ENCODE data around the gene PIP5K1A. TPM values are rescaled to one million over a fixed set of nuclear protein-coding genes. Genes with fewer than 3 reads are reported as not detected.

Gene PIP5K1A
- total RNA-seq, 1 donor from 2014 or later = 44.4 TPM

GRCh38 chr1:151289991-151290708, 91.8 kb downstream of the PIP5K1A start:
- no peak for DNase-seq

GRCh38 chr1:151290709-151291303, 92.5 kb downstream of the PIP5K1A start:
- no peak for DNase-seq

DNA sequence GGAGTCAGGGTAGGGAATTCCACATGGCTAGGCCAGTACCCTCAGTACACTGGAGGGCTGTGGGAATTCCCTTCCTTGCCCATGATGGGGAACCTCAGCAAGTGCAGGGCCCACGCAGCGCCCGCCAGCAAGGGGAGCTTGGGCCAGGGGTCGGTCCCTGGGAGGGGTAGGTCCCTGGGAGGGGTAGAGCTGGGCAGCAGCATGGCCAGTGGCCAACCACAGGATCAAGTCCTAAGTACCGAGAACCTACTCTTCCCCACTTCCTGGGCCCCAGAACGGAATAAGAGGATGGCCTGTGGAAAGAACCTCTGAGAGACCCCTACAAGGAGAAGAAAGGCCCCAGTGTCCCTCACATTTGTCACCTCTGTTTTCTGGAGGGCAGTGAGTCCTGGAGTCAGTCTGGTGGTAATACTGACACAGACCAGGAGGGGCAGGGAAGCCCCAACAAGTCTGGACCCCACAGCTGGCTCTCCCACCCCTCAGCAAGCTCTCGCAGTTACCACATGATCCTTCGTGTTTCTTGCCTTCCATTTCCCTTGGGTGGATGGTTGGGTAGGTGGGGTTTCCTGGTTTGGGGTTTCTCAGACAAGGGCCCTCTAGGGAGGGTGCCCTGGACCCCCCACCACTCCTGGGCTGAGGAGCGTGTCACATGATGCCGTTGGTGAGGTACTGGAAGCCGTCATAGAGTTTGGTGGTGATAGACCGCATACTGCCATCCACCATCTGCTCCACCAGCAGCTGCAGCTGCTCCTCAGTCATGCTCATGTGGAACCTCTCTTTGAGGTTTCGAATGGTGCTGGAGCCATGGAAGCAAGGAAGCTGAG, 94.1 kb downstream of the PIP5K1A start:
- no peak for DNase-seq

GRCh38 chr1:151293093-151293492, 94.7 kb downstream of the PIP5K1A start:
- DNase-seq = no peak

DNA sequence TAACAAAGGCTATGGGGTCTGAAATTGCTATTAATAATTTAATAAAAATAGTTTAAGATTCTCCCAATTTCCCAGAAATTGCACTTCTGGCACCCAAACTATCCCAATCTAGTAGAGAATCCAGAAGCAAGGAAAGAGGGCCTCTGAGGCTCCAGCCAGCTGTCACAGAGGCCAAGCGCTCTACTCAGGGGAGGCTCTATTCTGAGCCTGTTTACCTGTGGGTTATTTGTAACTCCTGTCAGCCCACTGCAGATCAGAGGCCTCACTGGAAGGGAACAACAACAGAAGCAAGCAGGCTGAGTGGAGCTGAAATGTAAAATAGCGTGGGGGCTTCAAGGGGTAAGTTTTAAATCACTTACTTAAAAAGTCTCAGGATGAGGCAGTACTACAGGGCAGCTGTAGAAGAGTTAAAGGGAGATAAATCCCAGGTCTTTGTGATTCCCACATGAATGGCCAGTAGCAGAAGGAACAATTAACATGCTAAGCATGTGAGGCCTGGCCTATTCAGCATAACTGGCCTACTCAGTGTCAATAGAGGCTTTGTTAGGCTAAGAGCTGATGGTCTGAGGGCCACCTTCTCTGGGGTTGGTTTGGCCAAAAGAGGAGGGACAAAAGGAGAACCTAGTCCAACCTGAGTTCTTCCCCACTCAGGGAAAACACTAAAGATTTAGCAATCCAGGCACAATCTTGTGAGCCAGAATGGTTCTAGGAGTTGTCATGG, 96.5 kb downstream of the PIP5K1A start:
- no peak for DNase-seq

Other genes with a start within 250 kb of the PIP5K1A start
- gene CERS2, start 223.7 kb upstream of the PIP5K1A start, total RNA-seq = 71.6 and 96.6 TPM in 2 replicates
- gene ANXA9, start 216.3 kb upstream of the PIP5K1A start, total RNA-seq = not detected in 2 replicates
- 10.0 and 15.0 TPM in 2 replicates for gene MINDY1, start 191.7 kb upstream of the PIP5K1A start, total RNA-seq
- gene PRUNE1, start 190.1 kb upstream of the PIP5K1A start, total RNA-seq = 6.0 and 8.7 TPM in 2 replicates
- gene BNIPL, start 162.0 kb upstream of the PIP5K1A start, total RNA-seq = 0.17 and 0.33 TPM in 2 replicates
- gene C1orf56, start 150.8 kb upstream of the PIP5K1A start, total RNA-seq = 1.1 and 1.4 TPM in 2 replicates
- gene CDC42SE1, start 138.9 kb upstream of the PIP5K1A start, total RNA-seq = 63.1 and 78.6 TPM in 2 replicates
- 1.2 and 3.6 TPM in 2 replicates for gene MLLT11, start 138.2 kb upstream of the PIP5K1A start, total RNA-seq
- 6.3 and 10.7 TPM in 2 replicates for gene GABPB2, start 127.8 kb upstream of the PIP5K1A start, total RNA-seq
- 21.3 and 33.4 TPM in 2 replicates for gene SEMA6C, start 51.9 kb upstream of the PIP5K1A start, total RNA-seq
- gene TNFAIP8L2, start 41.9 kb upstream of the PIP5K1A start, total RNA-seq = 0.14 TPM in 1 of 2 replicates, not detected in the other
- gene LYSMD1, start 32.6 kb upstream of the PIP5K1A start, total RNA-seq = 3.3 and 5.3 TPM in 2 replicates
- gene SCNM1, start 32.4 kb upstream of the PIP5K1A start, total RNA-seq = 21.1 and 23.8 TPM in 2 replicates
- gene TMOD4, start 22.6 kb upstream of the PIP5K1A start, total RNA-seq = 0.56 TPM in 1 of 2 replicates, not detected in the other
- gene VPS72, start 8.4 kb upstream of the PIP5K1A start, total RNA-seq = 46.8 and 64.3 TPM in 2 replicates
- 231 and 242 TPM in 2 replicates for gene PSMD4, start 56.2 kb downstream of the PIP5K1A start, total RNA-seq
- 12.6 and 16.6 TPM in 2 replicates for gene ZNF687, start 83.7 kb downstream of the PIP5K1A start, total RNA-seq
- gene PI4KB, start 128.9 kb downstream of the PIP5K1A start, total RNA-seq = 45.5 and 55.3 TPM in 2 replicates
- gene RFX5, start 148.7 kb downstream of the PIP5K1A start, total RNA-seq = 68.8 and 73.3 TPM in 2 replicates
- 5.3 TPM in 2 replicates for gene SELENBP1, start 174.2 kb downstream of the PIP5K1A start, total RNA-seq
- gene PSMB4, start 201.0 kb downstream of the PIP5K1A start, total RNA-seq = 322 and 414 TPM in 2 replicates